Astrocyte (in vitro differentiated cells and primary cell): Measurements from ENCODE around the gene PNPLA1. TPM values are rescaled to one million over a fixed set of nuclear protein-coding genes. Genes with fewer than 3 reads are reported as not detected.

Experiments used
- DNase-seq: peaks from one replicate; pipeline ENCODE4 v3.0.0-alpha.2; 2010; ENCODE audit warnings: low read depth
- FAIRE-seq: peaks from 2 replicates; lab custom pipeline; 2011; peaks lifted over from hg19 to GRCh38; lab: Jason Lieb, UNC
- H2AFZ ChIP-seq: 2 replicates; pipeline ENCODE4 v1.6.0; 2012; ENCODE audit warnings: low read depth, low read length, inconsistent platforms
- H3K27ac ChIP-seq: 2 replicates; pipeline ENCODE4 v1.5.1; 2011; ENCODE audit warnings: low read depth, low read length, inconsistent platforms
- H3K27me3 ChIP-seq: 2 replicates; pipeline ENCODE4 v1.6.0; 2011; ENCODE audit warnings: low read length, inconsistent platforms; ENCODE audit not compliant: insufficient read depth
- H3K36me3 ChIP-seq: 2 replicates; pipeline ENCODE4 v1.5.1; 2011; ENCODE audit warnings: low read length, inconsistent platforms; ENCODE audit not compliant: insufficient read depth
- H3K4me1 ChIP-seq: 2 replicates; pipeline ENCODE4 v1.5.1; 2011; ENCODE audit warnings: low read length, inconsistent platforms; ENCODE audit not compliant: insufficient read depth
- H3K4me2 ChIP-seq: 2 replicates; pipeline ENCODE4 v1.6.0; 2012; ENCODE audit warnings: low read length, inconsistent platforms
- H3K4me3 ChIP-seq: 2 replicates; pipeline ENCODE4 v1.5.1; 2011; ENCODE audit warnings: low read depth, mild to moderate bottlenecking, low read length, inconsistent platforms; ENCODE audit not compliant: insufficient read depth
- H3K79me2 ChIP-seq: 2 replicates; pipeline ENCODE4 v1.6.0; 2012; ENCODE audit warnings: mild to moderate bottlenecking, low read length, inconsistent platforms; ENCODE audit not compliant: insufficient read depth
- H3K9ac ChIP-seq: 2 replicates; pipeline ENCODE4 v1.6.0; 2012; ENCODE audit warnings: mild to moderate bottlenecking, low read length, inconsistent platforms
- H3K9me3 ChIP-seq: 2 replicates; pipeline ENCODE4 v1.5.1; 2012; ENCODE audit warnings: low read depth, mild to moderate bottlenecking, low read length, inconsistent platforms; ENCODE audit not compliant: insufficient read depth
- H4K20me1 ChIP-seq: 2 replicates; pipeline ENCODE4 v1.6.0; 2012; ENCODE audit warnings: low read length, inconsistent platforms; ENCODE audit not compliant: insufficient read depth
- H3K27ac Mint-ChIP-seq: one replicate; pipeline ENCODE4 v1.8.0; 2021; ENCODE audit warnings: mild to moderate bottlenecking, mixed read lengths; ENCODE audit not compliant: unreplicated experiment
- H3K27me3 Mint-ChIP-seq: one replicate; pipeline ENCODE4 v1.8.0; 2021; ENCODE audit warnings: low read depth, mixed read lengths; ENCODE audit not compliant: unreplicated experiment
- H3K36me3 Mint-ChIP-seq: one replicate; pipeline ENCODE4 v1.8.0; 2021; ENCODE audit warnings: low read depth, mixed read lengths; ENCODE audit not compliant: unreplicated experiment
- H3K4me1 Mint-ChIP-seq: one replicate; pipeline ENCODE4 v1.8.0; 2021; ENCODE audit warnings: low read depth, mixed read lengths; ENCODE audit not compliant: unreplicated experiment
- H3K4me3 Mint-ChIP-seq: one replicate; pipeline ENCODE4 v1.8.0; 2021; ENCODE audit warnings: mild to moderate bottlenecking, moderate library complexity, mixed read lengths; ENCODE audit not compliant: unreplicated experiment
- H3K9me3 Mint-ChIP-seq: one replicate; pipeline ENCODE4 v1.8.0; 2021; ENCODE audit warnings: mild to moderate bottlenecking, mixed read lengths; ENCODE audit not compliant: unreplicated experiment
- CTCF ChIP-seq: IDR thresholded peaks from 2 replicates; pipeline ENCODE4 v1.5.1; 2011; ENCODE audit warnings: low read depth, mild to moderate bottlenecking, inconsistent platforms, low read length, moderate library complexity; ENCODE audit not compliant: insufficient read depth
- EZH2 ChIP-seq: IDR thresholded peaks from 2 replicates; pipeline ENCODE4 v1.6.1; 2012; ENCODE audit warnings: mild to moderate bottlenecking, low read length, inconsistent platforms; ENCODE audit not compliant: insufficient read depth
- total RNA-seq: library from RNA; stranded (reverse); gene quantifications from 2 replicates; pipeline ENCODE4 v1.2.1, GENCODE V29; 2021

The PNPLA1 gene
- total RNA-seq, 1 donor from 2014 or later = not detected

GRCh38 chr6:36345681-36346466 is 76.0 kb downstream of the PNPLA1 start:
- no peaks in the 10 kb centered on the region for H3K9me3 ChIP-seq
- Mint-ChIP-seq H3K27ac (no peak overlapping the region), H3K4me3 (no peak overlapping the region), H3K4me1 (peaks cover 19% of the 10 kb centered on the region), H3K36me3 (no peaks in the 10 kb centered on the region), H3K9me3 (no peaks in the 10 kb centered on the region), H3K27me3 (peaks cover 9% of the 10 kb centered on the region)
- TF ChIP-seq EZH2 = no peak
- no peak for TF ChIP-seq CTCF
- peaks cover 10% of the 10 kb centered on the region for H3K4me1 ChIP-seq
- no peaks in the 10 kb centered on the region for H3K36me3 ChIP-seq
- H3K27me3 ChIP-seq = peaks cover under 1% of the 10 kb centered on the region
- no peak overlapping the region for H3K27ac ChIP-seq
- no peaks in the 10 kb centered on the region for H3K79me2 ChIP-seq
- DNase-seq (no peak), FAIRE-seq (no peak)
- no peaks in the 10 kb centered on the region for H4K20me1 ChIP-seq
- no peak overlapping the region for H3K4me2 ChIP-seq
- no peak overlapping the region for H3K9ac ChIP-seq
- no peak overlapping the region for H3K4me3 ChIP-seq
- no peak overlapping the region for H2AFZ ChIP-seq

DNA sequence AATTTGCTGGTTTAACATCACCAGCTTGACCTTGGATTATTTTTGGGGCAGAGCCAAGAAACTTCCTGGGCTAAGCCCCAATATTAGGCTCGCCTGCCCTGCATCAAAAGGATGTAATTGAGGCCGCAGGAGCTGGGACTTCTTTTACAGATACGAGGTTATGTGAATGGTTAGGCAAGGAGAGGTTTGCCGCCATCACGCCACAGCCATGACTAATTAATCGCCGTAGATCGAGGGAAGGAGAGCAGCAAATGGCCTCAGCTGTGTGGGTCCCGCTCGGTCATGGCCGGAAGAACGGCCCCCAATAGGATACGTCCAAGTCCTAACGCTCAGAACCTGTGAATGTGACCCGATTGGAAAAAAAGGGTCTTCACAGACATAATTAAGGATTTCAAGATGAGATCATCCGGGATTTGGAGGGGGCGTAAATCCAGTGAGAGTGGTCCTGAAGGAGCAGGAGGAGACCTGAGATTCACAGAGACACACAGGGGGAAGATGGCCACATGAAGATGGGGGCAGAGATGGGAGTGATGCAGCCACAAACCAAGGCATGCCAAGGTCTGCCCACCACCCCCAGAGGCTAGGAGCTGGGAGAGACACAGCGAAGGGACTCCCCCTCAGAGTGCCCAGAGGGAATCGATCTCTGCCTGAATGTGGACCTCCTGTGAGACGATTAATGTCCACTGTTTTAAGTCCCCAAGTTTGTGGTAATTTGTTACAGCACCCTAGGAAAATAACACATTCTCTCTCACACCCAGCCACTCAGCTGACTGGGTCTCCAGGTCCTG is 76.8 kb downstream of the PNPLA1 start:
- Histone ChIP-seq H3K4me1 (peaks cover 18% of the 10 kb centered on the region), H4K20me1 (no peaks in the 10 kb centered on the region), H2AFZ (no peak overlapping the region), H3K9ac (no peak overlapping the region), H3K9me3 (no peaks in the 10 kb centered on the region), H3K79me2 (no peaks in the 10 kb centered on the region), H3K4me2 (no peak overlapping the region), H3K27me3 (no peaks in the 10 kb centered on the region), H3K27ac (no peak overlapping the region), H3K36me3 (no peaks in the 10 kb centered on the region), H3K4me3 (no peak overlapping the region)
- Mint-ChIP-seq H3K27ac (no peak overlapping the region), H3K9me3 (no peaks in the 10 kb centered on the region), H3K4me1 (peaks cover 27% of the 10 kb centered on the region), H3K27me3 (peaks cover 7% of the 10 kb centered on the region), H3K36me3 (no peaks in the 10 kb centered on the region), H3K4me3 (no peak overlapping the region)
- TF ChIP-seq CTCF = no peak
- TF ChIP-seq EZH2 = no peak
- DNase-seq (no peak), FAIRE-seq (no peak)
